ENCODE data around the gene KRTAP4-3.
"Not testable (repeated sequence)": the region's sequence is repeated elsewhere in the genome, so short reads cannot be mapped to it uniquely, and the experiment has no call there.

Gene KRTAP4-3

DNA sequence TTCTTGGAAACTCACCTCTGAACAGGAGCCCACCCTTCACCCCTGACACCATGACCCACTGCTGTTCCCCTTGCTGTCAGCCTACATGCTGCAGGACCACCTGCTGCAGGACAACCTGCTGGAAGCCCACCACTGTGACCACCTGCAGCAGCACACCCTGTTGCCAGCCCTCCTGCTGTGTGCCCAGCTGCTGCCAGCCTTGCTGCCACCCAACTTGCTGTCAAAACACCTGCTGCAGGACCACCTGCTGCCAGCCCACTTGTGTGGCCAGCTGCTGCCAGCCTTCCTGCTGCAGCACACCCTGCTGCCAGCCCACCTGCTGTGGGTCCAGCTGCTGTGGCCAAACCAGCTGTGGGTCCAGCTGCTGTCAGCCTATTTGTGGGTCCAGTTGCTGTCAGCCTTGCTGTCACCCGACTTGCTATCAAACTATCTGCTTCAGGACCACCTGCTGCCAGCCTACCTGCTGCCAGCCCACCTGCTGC lies 21.9 kb upstream of the KRTAP4-3 start, which contains the start of gene KRTAP9-1:
Gene KRTAP9-1 (plus strand): TSS at position 51 of the 482 bp plus-strand sequence. CDS start 0 bp downstream, at position 51.
- TF ChIP-seq, protein P1, sequence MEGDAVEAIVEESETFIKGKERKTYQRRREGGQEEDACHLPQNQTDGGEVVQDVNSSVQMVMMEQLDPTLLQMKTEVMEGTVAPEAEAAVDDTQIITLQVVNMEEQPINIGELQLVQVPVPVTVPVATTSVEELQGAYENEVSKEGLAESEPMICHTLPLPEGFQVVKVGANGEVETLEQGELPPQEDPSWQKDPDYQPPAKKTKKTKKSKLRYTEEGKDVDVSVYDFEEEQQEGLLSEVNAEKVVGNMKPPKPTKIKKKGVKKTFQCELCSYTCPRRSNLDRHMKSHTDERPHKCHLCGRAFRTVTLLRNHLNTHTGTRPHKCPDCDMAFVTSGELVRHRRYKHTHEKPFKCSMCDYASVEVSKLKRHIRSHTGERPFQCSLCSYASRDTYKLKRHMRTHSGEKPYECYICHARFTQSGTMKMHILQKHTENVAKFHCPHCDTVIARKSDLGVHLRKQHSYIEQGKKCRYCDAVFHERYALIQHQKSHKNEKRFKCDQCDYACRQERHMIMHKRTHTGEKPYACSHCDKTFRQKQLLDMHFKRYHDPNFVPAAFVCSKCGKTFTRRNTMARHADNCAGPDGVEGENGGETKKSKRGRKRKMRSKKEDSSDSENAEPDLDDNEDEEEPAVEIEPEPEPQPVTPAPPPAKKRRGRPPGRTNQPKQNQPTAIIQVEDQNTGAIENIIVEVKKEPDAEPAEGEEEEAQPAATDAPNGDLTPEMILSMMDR (IDR thresholded peaks at IDR 0.05), result not testable (repeated sequence)

DNA sequence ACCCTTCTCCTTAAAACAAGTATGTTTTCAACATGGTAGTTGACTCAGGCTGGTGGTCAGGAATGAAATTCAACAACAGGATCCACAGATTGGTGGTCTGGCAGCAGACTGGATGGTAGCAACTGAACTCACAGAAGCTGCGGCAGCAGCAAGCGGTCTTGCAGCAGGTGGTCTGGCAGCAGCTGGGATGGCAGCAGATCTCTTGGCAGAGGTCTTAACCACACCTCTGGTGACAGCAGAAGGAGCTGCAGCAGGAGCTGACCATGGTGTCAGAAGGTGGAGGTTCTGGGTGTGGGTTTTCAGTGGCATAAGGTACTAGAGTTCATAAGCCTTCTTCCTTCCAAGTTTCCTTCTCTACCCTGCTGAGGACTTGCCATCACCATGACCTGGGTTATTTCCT lies 18.9 kb upstream of the KRTAP4-3 start:
- TF ChIP-seq, protein P1 (IDR thresholded peaks at IDR 0.05), result no peak

DNA sequence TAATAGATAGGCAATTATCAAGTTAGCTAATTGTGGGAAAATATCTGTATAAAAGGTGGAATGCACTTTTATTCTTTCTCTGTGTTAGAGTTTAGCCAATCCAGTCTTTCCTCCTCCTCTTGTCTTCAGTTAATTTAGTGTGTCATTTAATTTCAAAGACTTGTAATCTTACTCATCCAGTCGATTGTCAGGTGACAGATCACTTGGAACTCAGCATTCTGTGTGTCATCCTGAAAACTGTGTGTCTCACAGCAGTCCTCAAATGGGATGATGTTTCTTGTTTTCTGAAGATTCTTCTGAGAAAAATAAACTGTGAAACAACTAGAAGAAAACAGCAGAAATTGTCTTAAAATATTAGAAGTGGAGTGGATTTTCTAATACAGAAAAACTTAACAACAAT lies 17.0 kb upstream of the KRTAP4-3 start:
- TF ChIP-seq, protein P1 (IDR thresholded peaks at IDR 0.05), result no peak

DNA sequence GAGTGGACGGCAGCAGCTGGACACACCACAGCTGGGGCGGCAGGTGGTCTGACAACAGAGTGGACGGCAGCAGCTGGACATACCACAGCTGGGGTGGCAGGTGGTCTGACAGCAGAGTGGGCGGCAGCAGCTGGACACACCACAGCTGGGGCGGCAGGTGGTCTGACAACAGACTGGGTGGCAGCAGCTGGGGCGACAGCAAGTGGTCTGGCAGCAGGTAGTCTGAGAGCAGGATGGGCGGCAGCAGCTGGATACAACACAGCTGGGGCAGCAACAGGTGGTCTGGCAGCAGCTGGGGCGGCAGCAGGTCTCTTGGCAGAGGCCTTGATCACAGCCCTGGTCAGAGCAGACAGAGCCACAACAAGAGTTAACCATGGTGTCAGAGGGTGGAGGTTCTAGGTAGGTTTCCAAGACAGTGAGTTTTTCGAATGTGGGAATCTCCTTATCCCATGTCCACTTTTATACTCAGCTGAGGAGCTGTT lies 16.5 kb upstream of the KRTAP4-3 start, which contains the start of gene KRTAP4-1:
Gene KRTAP4-1 (minus strand): TSS at position 432 of the 482 bp plus-strand sequence. CDS start 57 bp downstream, at position 375.
- TF ChIP-seq, protein P1 (IDR thresholded peaks at IDR 0.05), result no peak

DNA sequence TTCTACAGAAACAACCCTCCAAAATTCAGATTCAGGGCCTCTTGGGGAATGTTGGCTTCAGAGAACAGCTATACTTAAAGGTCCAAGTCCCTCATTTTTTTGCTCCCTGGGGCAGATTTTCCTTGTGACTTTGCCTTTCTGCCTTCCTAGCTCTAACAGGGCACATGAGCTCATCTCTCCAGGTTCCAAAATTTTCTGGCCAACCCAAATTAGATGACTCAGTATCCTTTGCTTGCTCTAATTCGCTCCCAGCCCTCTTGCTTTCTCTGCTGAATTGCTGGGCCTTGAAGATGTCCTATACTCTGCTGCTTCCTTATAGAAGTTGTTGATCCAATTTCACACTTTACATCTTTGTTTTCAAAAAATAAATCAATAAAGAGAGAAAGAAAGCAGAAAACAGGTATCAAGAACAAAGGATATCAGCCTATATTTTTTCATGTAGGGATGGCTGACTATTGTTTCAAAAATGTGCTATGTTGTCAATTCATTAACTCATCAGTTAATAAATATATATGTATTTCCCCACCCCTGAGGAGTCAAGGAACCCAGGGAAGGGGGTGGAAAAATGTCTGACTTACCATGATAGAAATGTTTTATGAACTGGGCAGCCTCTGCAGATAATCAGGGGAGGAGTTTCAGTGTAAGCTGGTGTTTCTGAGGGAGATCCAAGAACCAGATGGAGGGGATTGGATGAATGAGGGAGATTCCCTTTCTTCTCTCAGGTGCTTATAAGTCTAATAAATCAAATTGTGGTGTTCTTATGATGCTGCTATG lies 11.0 kb upstream of the KRTAP4-3 start:
- TF ChIP-seq, protein P1 (IDR thresholded peaks at IDR 0.05), result no peak

DNA sequence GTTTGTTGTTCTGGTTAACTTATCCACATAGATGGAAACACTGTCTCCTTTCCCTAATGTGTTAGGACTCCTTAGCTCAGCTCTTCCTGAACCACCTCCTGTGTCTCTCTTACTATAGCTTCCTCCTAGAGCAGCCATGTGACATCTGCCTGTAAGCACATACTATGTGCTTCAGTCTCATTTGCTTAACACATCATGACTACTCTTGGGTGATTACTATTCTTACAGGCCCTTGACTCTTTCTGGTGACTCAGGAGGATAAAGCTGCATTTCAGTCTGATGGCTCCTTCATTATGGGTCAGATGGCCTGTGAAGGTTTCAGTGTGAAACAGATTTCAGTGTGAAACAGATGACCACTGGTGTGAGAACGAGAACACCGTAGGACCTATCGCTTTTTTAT lies 10.3 kb upstream of the KRTAP4-3 start:
- TF ChIP-seq, protein P1 (IDR thresholded peaks at IDR 0.05), result no peak

DNA sequence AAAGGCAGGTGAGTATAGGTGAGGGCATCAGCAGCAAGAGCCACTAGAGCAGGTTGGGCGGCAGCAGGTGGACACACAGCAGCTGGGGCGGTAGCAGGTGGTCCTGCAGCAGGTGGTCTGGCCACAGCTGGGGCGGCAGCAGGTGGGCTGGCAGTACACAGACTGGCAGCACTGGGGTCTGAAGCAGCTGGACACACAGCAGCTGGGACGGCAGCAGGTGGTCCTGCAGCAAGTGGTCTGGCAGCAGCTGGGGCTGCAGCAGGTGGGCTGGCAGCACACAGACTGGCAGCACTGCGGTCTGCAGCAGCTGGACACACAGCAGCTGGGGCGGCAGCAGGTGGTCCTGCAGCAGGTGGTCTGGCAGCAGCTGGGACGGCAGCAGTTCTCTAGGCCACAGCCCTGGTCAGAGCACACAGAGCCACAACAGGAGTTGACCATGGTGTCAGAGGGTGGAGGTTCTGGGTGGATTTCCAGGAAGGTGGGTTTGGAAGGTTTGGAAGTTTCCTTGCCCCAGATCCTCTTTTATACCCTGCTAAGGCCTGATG lies 9.8 kb upstream of the KRTAP4-3 start, which contains the start of gene KRTAP4-2:
Gene KRTAP4-2 (minus strand): TSS at position 495 of the 545 bp plus-strand sequence. CDS start 57 bp downstream, at position 438.
- TF ChIP-seq, protein P1 (IDR thresholded peaks at IDR 0.05), result no peak

Data from LNCAP (cell line).